Measurements from ENCODE around the gene GPR141. TPM values are rescaled to one million over a fixed set of nuclear protein-coding genes. Genes with fewer than 3 reads are reported as not detected.

GPR141 gene
- total RNA-seq, 1 donor from 2014 or later, result not detected

DNA sequence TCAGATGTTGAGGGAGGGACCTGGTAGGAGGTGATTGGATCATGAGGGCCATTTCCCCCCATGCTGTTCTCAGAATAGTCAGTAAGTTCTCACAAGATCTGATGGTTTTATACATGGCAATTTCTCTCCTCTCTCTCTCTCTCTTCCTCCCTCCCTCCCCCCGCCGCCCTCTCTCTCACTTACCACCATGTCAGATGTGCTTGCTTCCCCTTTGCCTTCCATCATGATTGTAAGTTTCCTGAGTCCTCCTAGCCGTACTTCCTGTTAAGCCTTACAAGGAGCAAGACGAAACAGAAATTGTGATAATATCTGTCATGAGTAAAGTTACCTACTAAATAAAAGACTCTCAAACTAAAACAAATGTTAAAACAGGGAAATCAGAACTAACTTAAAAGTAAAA lies 19.9 kb upstream of the GPR141 start:
- no peaks in the 10 kb centered on the region for H3K36me3 ChIP-seq
- DNase-seq (ENCODE audit: extremely low spot score in 2 of 2), result no peak
- intact Hi-C loops (cut with DNase I), result no loop called here
- no peaks in the 10 kb centered on the region for H3K27me3 ChIP-seq
- no peak overlapping the region for H3K27ac ChIP-seq
- no peaks in the 10 kb centered on the region for H3K4me1 ChIP-seq
- TF ChIP-seq POLR2A (IDR thresholded peaks at IDR 0.05), result no peak
- no peak for TF ChIP-seq POLR2AphosphoS5 (IDR thresholded peaks at IDR 0.05; ENCODE audit: insufficient read depth in 1 of 2, low read depth in 1 of 2)
- TF ChIP-seq, protein P1, sequence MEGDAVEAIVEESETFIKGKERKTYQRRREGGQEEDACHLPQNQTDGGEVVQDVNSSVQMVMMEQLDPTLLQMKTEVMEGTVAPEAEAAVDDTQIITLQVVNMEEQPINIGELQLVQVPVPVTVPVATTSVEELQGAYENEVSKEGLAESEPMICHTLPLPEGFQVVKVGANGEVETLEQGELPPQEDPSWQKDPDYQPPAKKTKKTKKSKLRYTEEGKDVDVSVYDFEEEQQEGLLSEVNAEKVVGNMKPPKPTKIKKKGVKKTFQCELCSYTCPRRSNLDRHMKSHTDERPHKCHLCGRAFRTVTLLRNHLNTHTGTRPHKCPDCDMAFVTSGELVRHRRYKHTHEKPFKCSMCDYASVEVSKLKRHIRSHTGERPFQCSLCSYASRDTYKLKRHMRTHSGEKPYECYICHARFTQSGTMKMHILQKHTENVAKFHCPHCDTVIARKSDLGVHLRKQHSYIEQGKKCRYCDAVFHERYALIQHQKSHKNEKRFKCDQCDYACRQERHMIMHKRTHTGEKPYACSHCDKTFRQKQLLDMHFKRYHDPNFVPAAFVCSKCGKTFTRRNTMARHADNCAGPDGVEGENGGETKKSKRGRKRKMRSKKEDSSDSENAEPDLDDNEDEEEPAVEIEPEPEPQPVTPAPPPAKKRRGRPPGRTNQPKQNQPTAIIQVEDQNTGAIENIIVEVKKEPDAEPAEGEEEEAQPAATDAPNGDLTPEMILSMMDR (IDR thresholded peaks at IDR 0.05), result no peak
- H3K4me3 ChIP-seq, result no peak overlapping the region
- no peaks in the 10 kb centered on the region for H3K9me3 ChIP-seq

DNA sequence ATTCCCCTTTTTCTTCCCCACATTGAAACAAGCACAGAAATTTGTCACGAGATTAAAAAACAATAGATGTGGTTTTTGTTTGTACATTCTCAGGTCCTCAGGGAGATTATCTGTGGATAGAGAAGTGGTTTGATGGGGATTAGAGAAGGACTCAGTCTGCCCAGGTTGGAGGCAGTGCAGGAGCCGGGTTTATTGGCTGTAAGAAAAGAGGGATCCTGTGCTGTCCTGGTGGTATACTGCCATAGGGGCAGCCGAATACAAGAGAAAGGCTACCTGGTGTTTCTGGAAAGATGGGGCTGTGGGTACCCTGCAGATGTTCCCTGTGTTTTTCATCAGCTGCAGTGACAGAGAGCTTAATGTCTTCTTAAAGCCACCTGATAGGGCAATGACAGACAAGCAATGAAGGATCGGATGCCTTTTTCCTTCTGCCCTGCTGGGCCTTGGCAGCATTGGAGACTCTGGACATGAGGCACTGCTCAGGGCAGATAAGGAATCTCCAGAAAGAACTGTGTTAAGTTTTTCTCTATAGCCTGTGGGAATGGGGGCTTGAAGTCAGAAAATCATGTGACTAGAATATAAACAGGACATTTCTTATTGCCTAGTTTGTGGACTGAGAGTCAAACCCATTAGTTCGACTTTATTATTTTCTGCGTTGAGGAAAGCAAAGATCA lies 18.1 kb upstream of the GPR141 start:
- intact Hi-C loops (cut with DNase I), result no loop called here
- no peak overlapping the region for H3K4me3 ChIP-seq
- DNase-seq (ENCODE audit: extremely low spot score in 2 of 2), result no peak
- H3K4me1 ChIP-seq, result no peaks in the 10 kb centered on the region
- H3K9me3 ChIP-seq, result no peaks in the 10 kb centered on the region
- TF ChIP-seq POLR2AphosphoS5 (IDR thresholded peaks at IDR 0.05; ENCODE audit: insufficient read depth in 1 of 2, low read depth in 1 of 2), result no peak
- TF ChIP-seq, protein P1 (IDR thresholded peaks at IDR 0.05), result no peak
- no peak for TF ChIP-seq POLR2A (IDR thresholded peaks at IDR 0.05)
- no peak overlapping the region for H3K27ac ChIP-seq
- no peaks in the 10 kb centered on the region for H3K36me3 ChIP-seq
- H3K27me3 ChIP-seq, result no peaks in the 10 kb centered on the region

DNA sequence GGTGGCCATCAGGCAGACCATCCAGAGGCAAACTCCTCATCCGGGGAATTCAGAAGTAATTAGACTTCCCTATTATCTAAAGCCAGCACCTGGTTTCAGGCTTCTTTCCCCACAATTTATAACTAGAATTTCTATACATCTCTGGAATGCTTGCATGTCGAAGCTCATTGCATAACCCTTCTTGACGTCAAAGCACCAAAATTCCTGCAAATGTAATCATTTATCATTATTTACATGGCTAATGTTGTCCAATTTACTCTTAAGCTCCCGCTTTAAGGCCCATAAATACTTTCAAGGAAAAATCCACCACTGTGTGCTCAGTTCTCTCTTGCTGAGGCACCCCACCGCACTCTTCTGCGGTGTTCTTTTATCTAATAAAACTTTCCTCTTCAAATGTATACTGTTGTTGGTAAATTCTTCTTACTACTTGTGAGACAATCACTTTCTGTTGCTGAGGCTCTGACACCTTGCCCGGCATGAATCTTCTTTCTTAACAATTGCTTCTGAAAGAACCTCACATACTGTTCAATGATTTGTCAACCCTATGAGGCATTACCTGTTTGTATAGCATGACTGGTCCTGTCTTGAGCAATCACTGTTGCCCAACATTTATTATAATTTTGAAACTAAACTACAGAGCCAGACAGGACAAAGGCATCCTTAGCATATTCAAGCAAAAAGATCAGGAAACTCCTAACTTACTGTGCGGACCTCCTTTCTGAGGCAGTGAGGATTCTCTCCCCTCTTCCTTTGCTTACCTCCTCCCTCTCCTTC lies 17.4 kb upstream of the GPR141 start:
- no peaks in the 10 kb centered on the region for H3K36me3 ChIP-seq
- no peaks in the 10 kb centered on the region for H3K4me1 ChIP-seq
- intact Hi-C loops (cut with DNase I), result no loop called here
- H3K27me3 ChIP-seq, result no peaks in the 10 kb centered on the region
- no peak for DNase-seq (ENCODE audit: extremely low spot score in 2 of 2)
- H3K4me3 ChIP-seq, result no peak overlapping the region
- H3K27ac ChIP-seq, result no peak overlapping the region
- TF ChIP-seq POLR2A (IDR thresholded peaks at IDR 0.05) (no peak), POLR2AphosphoS5 (IDR thresholded peaks at IDR 0.05; ENCODE audit: insufficient read depth in 1 of 2, low read depth in 1 of 2) (no peak)
- TF ChIP-seq, protein P1 (IDR thresholded peaks at IDR 0.05), result no peak
- H3K9me3 ChIP-seq, result no peaks in the 10 kb centered on the region

DNA sequence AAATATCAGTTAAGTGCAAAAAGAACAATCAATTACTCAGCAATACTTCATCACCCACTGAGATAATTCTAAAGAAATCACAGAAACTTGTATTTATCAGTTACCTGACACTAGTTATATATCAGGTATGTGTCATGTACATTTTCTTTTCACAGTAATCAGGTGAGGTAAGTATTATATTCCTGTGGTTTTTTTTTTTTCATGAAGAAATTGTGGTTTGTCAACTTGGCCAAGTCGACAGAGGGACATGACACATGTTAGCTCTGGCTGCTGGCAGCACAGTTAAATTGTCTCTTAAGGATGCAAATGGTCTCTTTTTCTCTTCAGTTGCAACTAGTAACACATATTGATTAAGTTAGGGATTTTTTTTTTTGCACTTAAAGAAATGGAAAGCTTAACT lies 13.7 kb upstream of the GPR141 start:
- TF ChIP-seq, protein P1 (IDR thresholded peaks at IDR 0.05), result no peak
- TF ChIP-seq POLR2A (IDR thresholded peaks at IDR 0.05), result no peak
- TF ChIP-seq POLR2AphosphoS5 (IDR thresholded peaks at IDR 0.05; ENCODE audit: insufficient read depth in 1 of 2, low read depth in 1 of 2), result no peak
- H3K27me3 ChIP-seq, result no peaks in the 10 kb centered on the region

DNA sequence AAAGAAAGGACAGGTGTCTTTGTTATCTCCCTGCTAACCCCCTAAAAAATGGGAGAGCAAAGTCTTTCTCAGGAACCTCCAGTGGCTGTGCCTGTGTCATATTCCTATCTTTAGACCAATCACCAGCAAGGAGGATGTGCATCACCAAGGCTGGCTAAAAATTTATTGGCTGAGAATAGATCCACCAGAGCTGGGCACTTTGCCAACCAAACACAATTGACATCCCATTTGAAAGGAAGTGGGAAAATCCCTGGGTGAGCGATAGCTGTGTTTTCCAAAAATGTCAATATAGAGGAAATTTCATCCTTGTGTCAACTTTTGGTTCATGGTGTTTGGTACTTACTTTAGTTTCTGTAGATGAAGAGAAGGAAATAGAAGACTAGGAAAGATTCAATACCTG lies 13.1 kb upstream of the GPR141 start:
- no peak overlapping the region for H3K4me3 ChIP-seq
- TF ChIP-seq, protein P1 (IDR thresholded peaks at IDR 0.05), result no peak
- intact Hi-C loops (cut with DNase I), result no loop called here
- no peaks in the 10 kb centered on the region for H3K27me3 ChIP-seq
- no peaks in the 10 kb centered on the region for H3K36me3 ChIP-seq
- DNase-seq (ENCODE audit: extremely low spot score in 2 of 2), result no peak
- H3K4me1 ChIP-seq, result no peaks in the 10 kb centered on the region
- no peaks in the 10 kb centered on the region for H3K9me3 ChIP-seq
- no peak overlapping the region for H3K27ac ChIP-seq

More for the DNA sequence above, 13.7 kb upstream of the GPR141 start:
- no peak overlapping the region for H3K27ac ChIP-seq
- intact Hi-C loops (cut with DNase I), result no loop called here
- H3K36me3 ChIP-seq, result no peaks in the 10 kb centered on the region
- no peak overlapping the region for H3K4me3 ChIP-seq
- no peaks in the 10 kb centered on the region for H3K9me3 ChIP-seq
- no peak for DNase-seq (ENCODE audit: extremely low spot score in 2 of 2)
- H3K4me1 ChIP-seq, result no peaks in the 10 kb centered on the region

All from vagina (tissue), 2 donors.